ENCODE data around the gene AFMID.
"Not testable (repeated sequence)": the region's sequence is repeated elsewhere in the genome, so short reads cannot be mapped to it uniquely, and the experiment has no call there.

Gene AFMID

GRCh38 chr17:78154903-78155811 lies 32.0 kb upstream of the AFMID start:
- DNase-seq, result no peak

GRCh38 chr17:78159575-78160158 lies 27.5 kb upstream of the AFMID start:
- DNase-seq, result no peak

GRCh38 chr17:78163881-78164747 lies 23.0 kb upstream of the AFMID start:
- no peak for DNase-seq

- DNase-seq, result no peak
Observed at GRCh38 chr17:78164748-78165607, 22.2 kb upstream of the AFMID start.

- no peak for DNase-seq
Observed at GRCh38 chr17:78166416-78166815, 20.7 kb upstream of the AFMID start.

DNA sequence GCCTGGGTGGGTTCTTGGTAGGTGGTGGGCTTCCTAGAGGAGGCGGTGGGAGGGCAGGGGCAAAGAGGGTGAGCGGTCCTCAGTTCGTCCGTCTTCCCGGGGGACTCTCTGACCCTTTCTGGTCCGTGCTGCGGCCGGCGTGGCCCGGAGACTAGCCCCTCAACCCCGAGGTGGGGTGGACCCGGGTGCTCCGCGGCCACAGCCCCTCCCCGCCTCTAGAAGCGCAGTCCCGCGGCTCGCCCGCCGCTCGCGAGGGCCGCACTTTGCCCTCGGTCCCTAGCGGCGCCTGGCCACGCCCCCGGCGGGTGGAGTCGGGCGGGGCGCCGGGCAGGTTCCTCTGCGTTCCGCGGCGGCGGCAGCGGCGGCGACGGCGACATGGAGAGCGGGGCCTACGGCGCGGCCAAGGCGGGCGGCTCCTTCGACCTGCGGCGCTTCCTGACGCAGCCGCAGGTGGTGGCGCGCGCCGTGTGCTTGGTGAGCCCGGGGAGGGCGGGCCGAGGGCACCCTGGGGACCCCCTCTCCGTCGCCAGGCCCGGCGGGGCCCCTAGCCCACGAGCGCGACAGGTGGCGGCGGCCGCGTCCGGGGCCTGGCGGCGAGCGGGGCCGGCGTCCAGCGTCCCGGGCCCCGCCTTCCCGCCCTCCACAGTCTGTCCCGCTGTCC lies 18.8 kb upstream of the AFMID start, which contains the start of gene SYNGR2:
Gene SYNGR2, plus strand, starts transcription at position 340 of the 661 bp plus-strand sequence. Its CDS starts 36 bp downstream, at position 376.
- DNase-seq, result peak; percentile 73

- DNase-seq, result no peak
Observed at GRCh38 chr17:78168903-78169793, 18.0 kb upstream of the AFMID start.

GRCh38 chr17:78170692-78171590 lies 16.2 kb upstream of the AFMID start:
- DNase-seq, result no peak

GRCh38 chr17:78171591-78172248 lies 15.4 kb upstream of the AFMID start:
- DNase-seq, result not testable (repeated sequence)

DNA sequence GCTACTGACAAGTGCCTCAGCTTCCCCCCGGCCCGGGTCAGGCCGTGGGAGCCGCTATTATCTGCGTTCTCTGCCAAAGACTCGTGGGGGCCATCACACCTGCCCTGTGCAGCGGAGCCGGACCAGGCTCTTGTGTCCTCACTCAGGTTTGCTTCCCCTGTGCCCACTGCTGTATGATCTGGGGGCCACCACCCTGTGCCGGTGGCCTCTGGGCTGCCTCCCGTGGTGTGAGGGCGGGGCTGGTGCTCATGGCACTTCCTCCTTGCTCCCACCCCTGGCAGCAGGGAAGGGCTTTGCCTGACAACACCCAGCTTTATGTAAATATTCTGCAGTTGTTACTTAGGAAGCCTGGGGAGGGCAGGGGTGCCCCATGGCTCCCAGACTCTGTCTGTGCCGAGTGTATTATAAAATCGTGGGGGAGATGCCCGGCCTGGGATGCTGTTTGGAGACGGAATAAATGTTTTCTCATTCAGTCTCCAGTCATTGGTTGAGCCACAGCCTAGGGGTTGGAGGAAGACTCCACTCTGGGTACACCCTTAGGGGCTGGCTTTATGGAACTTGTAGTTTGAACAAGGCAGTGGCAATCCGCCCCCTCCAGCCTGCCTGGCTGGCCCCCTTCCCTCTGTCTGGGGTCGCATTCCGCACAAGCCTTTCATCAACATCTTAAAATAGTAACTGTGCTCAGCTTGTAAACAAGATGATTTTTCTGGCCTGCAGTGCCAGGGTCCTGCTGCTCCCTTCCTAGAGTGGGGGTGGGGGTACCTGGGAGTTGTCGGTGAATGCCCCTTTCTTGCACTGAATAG lies 14.7 kb upstream of the AFMID start:
- peak; percentile 39 for DNase-seq

- DNase-seq, result no peak
Observed at GRCh38 chr17:78173097-78173715, 14.0 kb upstream of the AFMID start.

GRCh38 chr17:78174346-78174869 lies 12.8 kb upstream of the AFMID start:
- peak; percentile 46 for DNase-seq

GRCh38 chr17:78174870-78175642 lies 12.1 kb upstream of the AFMID start:
- no peak for DNase-seq

GRCh38 chr17:78175643-78175981 lies 11.6 kb upstream of the AFMID start:
- DNase-seq, result no peak

DNA sequence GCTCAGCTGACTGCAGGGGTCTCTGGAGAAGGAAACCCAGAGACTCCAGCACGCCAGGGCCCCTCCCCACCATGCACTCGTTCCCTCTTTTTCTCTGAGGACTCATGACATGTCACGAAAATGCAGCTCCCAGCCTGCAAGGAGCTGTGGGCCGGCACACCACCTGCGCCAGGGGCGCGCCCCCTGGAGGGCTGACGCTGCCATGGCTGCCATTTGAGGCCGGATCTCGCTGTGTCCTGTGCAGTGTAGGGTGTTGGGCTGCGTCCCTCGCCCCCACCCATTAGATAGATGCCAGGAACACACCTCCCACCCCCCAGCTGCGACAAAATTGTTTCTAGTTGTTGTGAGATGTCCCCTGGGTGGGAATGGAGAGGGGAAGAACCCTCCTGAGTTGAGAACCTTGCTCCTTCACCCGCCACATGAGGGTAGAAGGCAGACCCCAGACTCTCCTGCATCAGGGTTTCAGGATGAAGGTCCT lies 10.6 kb upstream of the AFMID start:
- DNase-seq, result peak; percentile 70

DNA sequence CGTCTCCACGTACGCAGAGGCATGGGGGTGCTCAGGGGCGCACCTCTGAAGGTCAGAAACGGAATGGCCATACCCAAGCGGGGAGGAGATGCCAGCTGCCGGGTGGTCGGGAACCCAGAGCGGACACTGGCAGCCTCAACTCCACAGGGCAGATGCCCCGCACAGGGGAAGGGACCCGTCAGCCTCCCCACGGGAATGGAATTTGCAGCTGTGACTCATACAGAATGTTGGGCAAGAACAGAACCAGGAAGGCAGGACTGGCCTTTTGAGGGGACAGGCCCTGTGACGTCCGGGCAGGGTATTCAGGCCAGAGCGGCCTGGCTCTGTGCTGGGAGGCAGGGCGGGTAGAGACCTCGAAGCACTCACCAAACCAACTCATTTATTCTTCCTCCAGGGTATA lies 7.8 kb upstream of the AFMID start:
- DNase-seq, result no peak
